Embryonic facial prominence (tissue), 1 donor: ENCODE data around the gene MFAP5.
"Not testable (repeated sequence)": the region's sequence is repeated elsewhere in the genome, so short reads cannot be mapped to it uniquely, and the experiment has no call there.

Experiments
- DNase-seq: peaks from one replicate; pipeline ENCODE4 v3.0.0-alpha.2; 2016; ENCODE audit errors: extremely low spot score

MFAP5 gene

GRCh38 chr12:8629486-8630033 lies 33.1 kb downstream of the MFAP5 start:
- no peak for DNase-seq

GRCh38 chr12:8628731-8629130 lies 33.9 kb downstream of the MFAP5 start:
- DNase-seq: no peak

GRCh38 chr12:8624750-8625149 lies 37.9 kb downstream of the MFAP5 start:
- DNase-seq: not testable (repeated sequence)

- DNase-seq: no peak
Measured at GRCh38 chr12:8622646-8623045, 40.0 kb downstream of the MFAP5 start.

GRCh38 chr12:8615206-8615605 lies 47.4 kb downstream of the MFAP5 start:
- DNase-seq: no peak

GRCh38 chr12:8613881-8614280 lies 48.7 kb downstream of the MFAP5 start:
- not testable (repeated sequence) for DNase-seq

GRCh38 chr12:8612629-8613028 lies 50.0 kb downstream of the MFAP5 start, which contains the start of gene AICDA:
Gene AICDA (minus strand): TSS chr12:8612859. CDS start chr12:8612767, 92 bp downstream.
- DNase-seq: no peak

- no peak for DNase-seq
Measured at GRCh38 chr12:8609061-8609570, 53.5 kb downstream of the MFAP5 start.

- DNase-seq: no peak
Measured at GRCh38 chr12:8606890-8607289, 55.7 kb downstream of the MFAP5 start.

GRCh38 chr12:8605057-8605456 lies 57.6 kb downstream of the MFAP5 start:
- no peak for DNase-seq

GRCh38 chr12:8603856-8604255 lies 58.8 kb downstream of the MFAP5 start:
- DNase-seq: no peak

- no peak for DNase-seq
Measured at GRCh38 chr12:8603286-8603685, 59.3 kb downstream of the MFAP5 start.

GRCh38 chr12:8596561-8596960 lies 66.1 kb downstream of the MFAP5 start:
- no peak for DNase-seq
